ENCODE measurements around the gene ADNP2. TPM values are rescaled to one million over a fixed set of nuclear protein-coding genes. Genes with fewer than 3 reads are reported as not detected.

The ADNP2 gene
- total RNA-seq, 1 experiment from 2014 or later: 12.6 TPM

- H3K79me2 ChIP-seq (ENCODE audit: low read depth): no peaks in the 10 kb centered on the region
- TF ChIP-seq EZH2 (IDR thresholded peaks at IDR 0.05; ENCODE audit: low read depth) (no peak), CTCF (conservative IDR thresholded peaks at IDR 0.05) (no peak)
- intact Hi-C loops (cut with micrococcal nuclease; ENCODE audit: unreplicated experiment): no loop called here
- H3F3A ChIP-seq (ENCODE audit: insufficient read depth, low read depth): peaks cover 3% of the 10 kb centered on the region; the same call in 1 of the 2 replicates
- no peaks in the 10 kb centered on the region for H3K4me1 ChIP-seq (replicated peaks; ENCODE audit: insufficient read depth)
- H3K4me3 ChIP-seq: no peak overlapping the region
- DNase-seq: no peak
- no TSS peak for BruUV-seq (replicated peaks)
- H3K9me2 ChIP-seq (ENCODE audit: insufficient read depth): no peaks in the 10 kb centered on the region
- H3K27ac ChIP-seq: no peak overlapping the region
- no peaks in the 10 kb centered on the region for H3K36me3 ChIP-seq (ENCODE audit: low read depth)
- peaks cover 34% of the 10 kb centered on the region for H3K27me3 ChIP-seq (ENCODE audit: insufficient read depth, low read depth)
- no peak overlapping the region for H3K4me2 ChIP-seq
- no peaks in the 10 kb centered on the region; the same call in 1 of the 2 replicates for H3K9me3 ChIP-seq (ENCODE audit: insufficient read depth, low read depth)
- H4K20me1 ChIP-seq (ENCODE audit: insufficient read depth): no peaks in the 10 kb centered on the region
- H2AFZ ChIP-seq: no peak overlapping the region
- ChIA-PET CTCF (no interaction called here), POLR2A (ENCODE audit: unreplicated experiment) (interaction anchor here (0.5 kb wide), 1 partner anchor 41 kb away, joined by 3 read pairs; no protein-coding TSS in a partner anchor)
Observed at GRCh38 chr18:80168982-80169381, 59.9 kb downstream of the ADNP2 start.

- intact Hi-C loops (cut with micrococcal nuclease; ENCODE audit: unreplicated experiment): no loop called here
- CTCF ChIA-PET: no interaction called here
- no TSS peak for BruUV-seq (replicated peaks)
Observed at GRCh38 chr18:80169607-80170006, 60.5 kb downstream of the ADNP2 start.

GRCh38 chr18:80170395-80171053 lies 61.5 kb downstream of the ADNP2 start:
- H3F3A ChIP-seq (ENCODE audit: insufficient read depth, low read depth): no peaks in the 10 kb centered on the region
- no peak overlapping the region for H3K4me2 ChIP-seq
- H3K4me1 ChIP-seq (replicated peaks; ENCODE audit: insufficient read depth): no peaks in the 10 kb centered on the region
- intact Hi-C loops (cut with micrococcal nuclease; ENCODE audit: unreplicated experiment): no loop called here
- no peak for DNase-seq
- H3K36me3 ChIP-seq (ENCODE audit: low read depth): no peaks in the 10 kb centered on the region
- no peaks in the 10 kb centered on the region for H3K9me3 ChIP-seq (ENCODE audit: insufficient read depth, low read depth)
- CTCF ChIA-PET: interaction anchor here (0.6 kb wide), 1 partner anchor 51 kb away, joined by 5 read pairs; no protein-coding TSS in a partner anchor
- no peaks in the 10 kb centered on the region for H3K79me2 ChIP-seq (ENCODE audit: low read depth)
- H3K4me3 ChIP-seq: no peak overlapping the region
- BruUV-seq (replicated peaks): no TSS peak
- no peak overlapping the region for H3K27ac ChIP-seq
- no peaks in the 10 kb centered on the region for H4K20me1 ChIP-seq (ENCODE audit: insufficient read depth)
- H3K27me3 ChIP-seq (ENCODE audit: insufficient read depth, low read depth): peaks cover 48% of the 10 kb centered on the region
- H3K9me2 ChIP-seq (ENCODE audit: insufficient read depth): no peaks in the 10 kb centered on the region
- no peak overlapping the region for H2AFZ ChIP-seq
- no peak for TF ChIP-seq EZH2 (IDR thresholded peaks at IDR 0.05; ENCODE audit: low read depth)
- no peak for TF ChIP-seq CTCF (conservative IDR thresholded peaks at IDR 0.05)
- POLR2A ChIA-PET (ENCODE audit: unreplicated experiment): no interaction called here

More at GRCh38 chr18:80169607-80170006, 60.5 kb downstream of the ADNP2 start:
- no peaks in the 10 kb centered on the region for H3K9me2 ChIP-seq (ENCODE audit: insufficient read depth)
- no peak for TF ChIP-seq CTCF (conservative IDR thresholded peaks at IDR 0.05)
- TF ChIP-seq EZH2 (IDR thresholded peaks at IDR 0.05; ENCODE audit: low read depth): no peak
- peaks cover 40% of the 10 kb centered on the region for H3K27me3 ChIP-seq (ENCODE audit: insufficient read depth, low read depth)
- no peaks in the 10 kb centered on the region for H3K79me2 ChIP-seq (ENCODE audit: low read depth)
- no peaks in the 10 kb centered on the region for H3K36me3 ChIP-seq (ENCODE audit: low read depth)
- POLR2A ChIA-PET (ENCODE audit: unreplicated experiment): no interaction called here
- H3K4me2 ChIP-seq: no peak overlapping the region
- H3F3A ChIP-seq (ENCODE audit: insufficient read depth, low read depth): peaks cover 3% of the 10 kb centered on the region; the same call in 1 of the 2 replicates
- DNase-seq: no peak
- no peak overlapping the region for H3K4me3 ChIP-seq
- no peak overlapping the region for H3K27ac ChIP-seq
- H3K4me1 ChIP-seq (replicated peaks; ENCODE audit: insufficient read depth): no peaks in the 10 kb centered on the region
- no peaks in the 10 kb centered on the region for H4K20me1 ChIP-seq (ENCODE audit: insufficient read depth)
- no peaks in the 10 kb centered on the region; the same call in 1 of the 2 replicates for H3K9me3 ChIP-seq (ENCODE audit: insufficient read depth, low read depth)
- no peak overlapping the region for H2AFZ ChIP-seq
